NOMO-1 treated with DMSO at 0.1 percent for 48 hours (cell line): Measurements from ENCODE around the gene DUS3L.

Experiments used
- DNase-seq: peaks from one replicate; lab custom pipeline; 2025; ENCODE audit not compliant: unreplicated experiment; lab: John Stamatoyannopoulos, UW

DUS3L gene

DNA sequence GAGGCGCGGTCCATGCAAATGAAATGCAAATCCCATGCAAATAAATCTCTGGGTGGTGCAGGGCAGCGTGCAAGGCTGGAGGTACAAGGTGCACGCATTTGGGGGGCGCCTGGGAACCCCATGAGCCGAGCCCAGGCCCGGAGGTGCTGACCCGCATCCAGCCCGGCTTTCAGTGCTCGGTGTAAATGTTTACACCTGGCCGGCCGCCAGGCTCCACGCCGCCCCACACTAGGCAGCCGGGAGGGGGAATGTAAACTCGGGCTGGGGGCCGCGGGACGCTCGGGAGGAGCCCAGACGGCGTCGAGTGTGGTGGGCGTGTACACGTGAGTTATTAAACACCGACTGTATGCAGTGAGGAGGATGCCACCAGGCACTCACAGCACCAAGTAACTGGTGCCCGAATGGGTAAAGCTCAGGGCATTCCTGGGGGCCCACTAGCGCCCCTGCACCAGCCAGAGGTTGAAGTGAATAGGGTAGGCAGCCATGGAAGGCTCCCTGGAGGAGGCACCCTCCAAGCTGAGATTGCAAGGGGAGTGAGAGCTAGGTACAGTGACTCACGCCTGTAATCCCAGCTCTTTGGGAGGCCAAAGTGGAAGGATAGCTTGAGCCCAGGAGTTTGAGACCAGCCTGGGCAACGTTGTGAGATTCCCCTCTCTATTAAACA lies 31.4 kb upstream of the DUS3L start:
- DNase-seq = no peak

DNA sequence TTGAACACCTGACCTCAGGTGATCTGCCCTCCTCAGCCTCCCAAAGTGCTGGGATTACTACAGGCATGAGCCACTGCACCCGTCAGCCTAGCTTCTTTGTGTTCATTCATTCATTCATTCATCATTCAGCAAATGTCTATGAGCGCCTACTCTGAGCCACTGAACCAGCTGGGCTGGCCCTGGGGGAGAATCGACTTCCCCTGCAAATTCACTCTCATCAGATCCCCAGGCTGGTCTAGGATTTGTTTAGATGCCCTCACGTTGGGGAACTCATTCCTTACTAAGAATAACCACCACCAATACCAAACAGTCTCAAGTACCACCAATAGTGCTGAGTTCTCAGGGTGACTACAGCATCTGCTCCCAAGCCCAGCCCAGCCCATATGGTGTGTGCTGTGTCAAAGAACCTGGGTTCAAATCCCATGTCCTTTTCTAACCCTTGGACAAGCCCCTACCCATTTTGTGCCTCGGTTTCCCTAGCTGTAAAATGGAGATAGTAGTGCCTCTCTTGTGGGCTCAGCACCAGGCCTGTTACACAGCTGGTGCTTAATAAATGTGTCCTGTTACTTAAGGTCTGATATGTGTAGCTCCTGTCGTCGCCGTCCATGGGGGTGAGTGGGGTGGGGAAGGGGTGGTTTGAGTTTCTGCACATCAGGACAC lies 30.7 kb upstream of the DUS3L start:
- no peak for DNase-seq

- no peak for DNase-seq
These were observed 29.8 kb upstream of the DUS3L start for GRCh38 chr19:5820785-5821184.

- no peak for DNase-seq
These were observed 27.6 kb upstream of the DUS3L start for GRCh38 chr19:5818594-5818993.

- no peak for DNase-seq
These were observed 26.3 kb upstream of the DUS3L start for GRCh38 chr19:5817218-5817617.

DNA sequence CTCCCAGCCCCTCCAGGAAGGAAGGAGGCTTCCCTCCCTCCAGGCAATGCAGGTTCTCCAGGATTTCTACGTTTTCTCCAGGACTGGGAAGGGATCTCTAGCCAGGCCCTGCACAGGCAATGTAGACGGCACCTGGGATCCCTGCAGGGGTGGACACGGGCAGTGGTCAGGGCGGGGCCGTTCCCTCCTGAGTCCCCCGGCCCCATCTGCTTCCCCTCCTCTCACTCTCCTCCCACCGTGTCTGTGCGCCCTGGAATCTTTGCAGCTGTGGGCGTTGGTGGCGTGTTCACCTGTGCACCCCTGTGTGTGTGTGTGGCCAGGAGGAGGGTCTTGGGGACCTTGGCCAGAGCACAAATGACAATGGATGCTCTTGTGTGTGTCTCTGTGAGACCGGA lies 23.9 kb upstream of the DUS3L start:
- no peak for DNase-seq

GRCh38 chr19:5814123-5814851 lies 23.3 kb upstream of the DUS3L start:
- DNase-seq = no peak

DNA sequence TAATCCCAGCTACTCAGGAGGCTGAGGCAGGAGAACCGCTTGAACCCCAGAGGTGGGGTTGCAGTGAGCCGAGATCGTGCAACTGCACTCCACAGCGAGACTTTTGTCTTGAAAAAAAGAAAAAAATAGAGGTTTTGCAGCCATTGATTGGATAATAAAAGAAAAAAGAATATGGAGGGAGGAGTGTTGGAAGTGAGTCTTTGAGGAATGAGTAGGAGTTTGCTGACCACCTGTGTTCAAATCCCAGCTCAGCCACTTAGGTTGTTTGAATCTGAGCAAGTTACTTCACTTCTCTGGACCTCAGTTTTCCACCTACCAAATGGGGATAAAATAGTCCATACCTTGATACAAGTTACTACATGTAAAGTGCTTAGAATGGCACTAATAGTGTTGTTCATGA lies 20.2 kb upstream of the DUS3L start:
- DNase-seq = no peak

GRCh38 chr19:5809469-5809868 lies 18.5 kb upstream of the DUS3L start:
- DNase-seq = no peak

- peak; percentile 65 for DNase-seq
These were observed 18.1 kb upstream of the DUS3L start for GRCh38 chr19:5809053-5809452.

GRCh38 chr19:5808120-5808816 lies 17.3 kb upstream of the DUS3L start:
- DNase-seq = no peak

- DNase-seq = no peak
These were observed 15.9 kb upstream of the DUS3L start for GRCh38 chr19:5806905-5807304.

GRCh38 chr19:5806133-5806489 lies 15.1 kb upstream of the DUS3L start:
- DNase-seq = no peak

DNA sequence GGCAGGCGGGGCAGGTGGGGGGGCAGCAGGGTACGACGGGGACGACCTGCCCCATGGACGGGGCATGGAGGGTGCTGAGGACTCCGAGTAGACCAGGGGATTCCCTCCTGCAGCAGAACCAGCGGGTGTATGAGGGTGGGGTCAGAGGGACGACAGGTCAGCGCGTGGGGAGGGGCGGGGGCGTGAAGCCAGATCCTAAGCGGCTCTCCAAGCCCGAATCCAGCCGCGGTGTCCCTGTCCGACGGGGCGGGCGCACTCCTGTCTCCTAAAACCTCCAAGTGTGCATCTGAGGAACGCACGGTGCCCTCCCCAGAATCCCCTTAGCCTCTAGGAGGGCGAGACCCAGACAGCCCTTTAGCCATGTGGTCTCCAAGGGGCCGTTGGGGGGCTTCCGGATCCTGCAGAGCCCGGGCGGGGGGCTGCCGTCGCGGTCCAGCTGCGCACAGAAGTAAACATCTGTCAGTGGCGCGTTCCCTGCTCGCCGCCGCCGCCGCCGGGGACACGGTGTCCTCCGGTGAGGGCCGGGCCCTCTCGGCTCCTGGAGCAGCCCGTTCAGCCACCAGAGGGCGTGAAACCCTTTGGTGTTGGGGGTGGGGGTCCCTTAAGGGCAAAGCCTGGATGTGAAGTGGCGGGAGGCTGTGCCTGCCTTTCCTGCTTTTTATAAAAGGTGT lies 14.6 kb upstream of the DUS3L start:
- DNase-seq = peak; percentile 35

DNA sequence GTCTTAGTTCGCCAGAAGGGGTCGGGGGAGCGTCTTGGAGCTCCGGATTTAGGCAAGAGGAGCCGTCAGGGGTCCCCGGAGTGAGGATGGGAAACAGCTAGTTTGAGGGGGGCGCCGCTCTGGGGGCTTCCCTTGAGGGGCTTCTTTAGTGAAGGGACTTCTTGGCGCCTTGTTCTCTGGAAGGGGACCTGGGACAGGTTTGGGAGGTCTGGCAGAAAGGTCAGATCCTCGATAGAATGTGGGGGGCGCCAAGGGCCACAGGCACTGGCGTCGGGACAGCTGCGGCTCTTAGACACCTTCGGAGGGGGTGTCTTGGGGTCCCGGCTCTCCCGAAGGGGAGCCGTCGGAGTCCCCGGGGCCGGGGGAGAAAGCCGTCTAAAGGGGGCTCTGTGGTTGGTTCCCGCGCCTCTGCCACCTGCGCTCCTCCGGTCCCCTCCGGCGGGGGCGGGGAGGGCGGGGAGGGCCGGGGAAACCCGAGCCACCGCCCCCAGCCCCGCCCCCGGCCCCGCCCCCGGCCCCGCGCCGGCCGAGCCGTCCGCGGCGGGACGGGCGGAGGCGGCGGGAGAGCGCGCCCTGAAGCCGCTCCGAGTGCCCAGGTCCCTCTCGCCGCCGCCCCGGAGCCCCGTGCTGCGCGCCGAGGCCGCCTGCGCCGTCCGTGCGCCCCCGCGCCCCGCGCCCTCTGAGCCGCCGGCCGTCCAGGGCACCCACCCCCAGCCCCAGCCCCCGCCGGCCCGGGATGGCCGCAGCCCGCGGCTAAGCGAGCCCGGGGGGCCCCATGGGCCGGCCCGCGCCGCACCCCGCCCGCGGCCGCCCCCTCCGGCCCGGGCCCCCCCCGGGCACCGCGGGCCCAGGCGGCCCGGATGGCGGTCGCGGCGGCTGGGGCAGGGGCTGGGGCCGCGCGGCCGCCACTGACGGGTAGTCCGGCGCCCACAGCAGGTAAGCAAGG lies 13.8 kb upstream of the DUS3L start, which contains the start of gene NRTN:
NRTN (plus strand) TSS at position 552 of the 946 bp plus-strand sequence. CDS start 19,099 bp downstream, outside the sequence.
- no peak for DNase-seq

DNA sequence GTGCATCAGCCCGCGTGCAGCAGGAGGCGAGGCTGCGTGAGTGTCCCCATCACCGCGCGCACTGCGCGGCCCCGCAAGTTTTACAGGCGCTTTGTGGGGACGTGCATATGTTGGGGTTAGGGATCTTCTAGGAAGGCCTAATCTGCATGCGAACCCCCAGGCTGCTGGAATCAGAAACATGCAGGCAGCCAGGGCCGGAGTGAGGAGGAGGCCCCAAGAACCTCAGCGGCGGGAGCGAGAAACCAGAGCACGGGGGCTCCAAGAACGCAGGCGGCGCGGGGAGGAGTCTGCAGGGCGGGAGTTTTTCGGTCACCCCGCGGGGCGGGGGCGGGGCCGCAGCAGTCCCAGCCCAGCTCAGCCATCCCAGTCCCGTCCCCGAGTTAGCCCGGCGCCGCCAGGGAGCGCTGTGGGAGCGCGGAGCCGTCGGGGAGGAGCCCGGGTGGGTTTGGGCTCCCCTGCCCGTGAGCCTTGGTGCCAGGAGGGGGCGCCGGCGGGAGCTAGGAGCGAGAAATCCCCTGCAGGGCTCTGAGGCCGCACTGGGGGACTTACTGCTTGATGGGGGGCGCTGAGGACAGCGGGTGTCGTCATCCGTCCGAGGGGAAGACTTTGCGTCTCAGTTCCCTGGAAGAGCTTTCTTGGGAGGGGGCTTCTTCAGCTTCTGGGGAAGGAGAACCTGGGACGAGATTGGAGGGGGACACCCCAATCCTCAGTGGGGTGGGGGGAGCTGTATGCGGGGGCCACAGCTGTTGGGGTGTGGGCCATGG lies 13.0 kb upstream of the DUS3L start:
- DNase-seq = peak; percentile 90

DNA sequence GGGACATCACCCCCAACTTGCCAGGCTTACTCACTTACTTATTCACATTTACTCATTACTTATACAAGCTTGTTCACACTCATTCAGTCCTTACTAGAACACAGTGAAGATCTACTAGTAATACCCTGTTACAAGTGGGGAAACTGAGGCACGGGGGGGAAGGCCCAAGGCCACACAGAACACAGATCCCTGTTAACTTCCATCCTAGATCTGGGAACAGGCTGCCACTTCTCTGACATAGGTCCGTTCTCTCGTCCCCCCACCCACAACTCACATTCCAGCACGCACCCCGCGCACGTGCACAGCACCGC lies 12.4 kb upstream of the DUS3L start:
- no peak for DNase-seq

GRCh38 chr19:5801796-5802619 lies 11.0 kb upstream of the DUS3L start:
- DNase-seq = no peak
